Measurements from ENCODE around the gene EPB41L5. TPM values are rescaled to one million over a fixed set of nuclear protein-coding genes. Genes with fewer than 3 reads are reported as not detected.

Gene EPB41L5
- total and polyA plus RNA-seq, 2 experiments from 2014 or later: 31.1 to 41.7 TPM

GRCh38 chr2:120032297-120032696, 19.4 kb downstream of the EPB41L5 start:
- Histone ChIP-seq H3K4me1 (ENCODE audit: insufficient read depth) (peaks cover 9% of the 10 kb centered on the region), H2AFZ (no peak overlapping the region), H3K4me2 (no peak overlapping the region), H3K27ac (no peak overlapping the region), H3K9me3 (ENCODE audit: low read depth) (no peaks in the 10 kb centered on the region), H3K27me3 (no peaks in the 10 kb centered on the region), H3K4me3 (no peak overlapping the region), H4K20me1 (ENCODE audit: insufficient read depth, poor library complexity, severe bottlenecking) (peaks cover 27% of the 10 kb centered on the region), H3K9me2 (replicated peaks; ENCODE audit: insufficient read depth) (no peaks in the 10 kb centered on the region), H3K36me3 (replicated peaks; ENCODE audit: insufficient read depth, low read depth) (no peaks in the 10 kb centered on the region), H3K79me2 (peaks cover 100% of the 10 kb centered on the region)
- WGBS (ENCODE audit: low lambda C conversion rate, missing lambda C conversion rate): 83% methylated on average over 3 of the region's 3 CpGs
- no peak for DNase-seq (ENCODE audit: low spot score)
- TF ChIP-seq EZH2phosphoT487 (IDR thresholded peaks at IDR 0.05; ENCODE audit: low read depth, severe bottlenecking, unreplicated experiment): no peak
- TF ChIP-seq CTCF (IDR thresholded peaks at IDR 0.05; ENCODE audit: poor library complexity): no peak
- no peak for TF ChIP-seq EZH2 (IDR thresholded peaks at IDR 0.05; ENCODE audit: borderline replicate concordance)

- Histone ChIP-seq H3K4me3 (no peak overlapping the region), H3K4me1 (ENCODE audit: insufficient read depth) (peaks cover 9% of the 10 kb centered on the region), H2AFZ (no peak overlapping the region), H3K27ac (no peak overlapping the region), H3K9me2 (replicated peaks; ENCODE audit: insufficient read depth) (no peaks in the 10 kb centered on the region), H3K9me3 (ENCODE audit: low read depth) (no peaks in the 10 kb centered on the region), H4K20me1 (ENCODE audit: insufficient read depth, poor library complexity, severe bottlenecking) (peaks cover 27% of the 10 kb centered on the region), H3K79me2 (peaks cover 100% of the 10 kb centered on the region), H3K27me3 (no peaks in the 10 kb centered on the region), H3K36me3 (replicated peaks; ENCODE audit: insufficient read depth, low read depth) (no peaks in the 10 kb centered on the region), H3K4me2 (no peak overlapping the region)
- TF ChIP-seq CTCF (IDR thresholded peaks at IDR 0.05; ENCODE audit: poor library complexity): no peak
- TF ChIP-seq EZH2phosphoT487 (IDR thresholded peaks at IDR 0.05; ENCODE audit: low read depth, severe bottlenecking, unreplicated experiment): no peak
- TF ChIP-seq EZH2 (IDR thresholded peaks at IDR 0.05; ENCODE audit: borderline replicate concordance): no peak
- 78% methylated on average over 2 of the region's 2 CpGs for WGBS (ENCODE audit: low lambda C conversion rate, missing lambda C conversion rate)
- DNase-seq (ENCODE audit: low spot score): no peak
Observed at GRCh38 chr2:120034027-120034426, 21.1 kb downstream of the EPB41L5 start.

GRCh38 chr2:120034621-120035020, 21.7 kb downstream of the EPB41L5 start:
- WGBS (ENCODE audit: low lambda C conversion rate, missing lambda C conversion rate): 96% methylated on average over 4 of the region's 4 CpGs
- TF ChIP-seq EZH2 (IDR thresholded peaks at IDR 0.05; ENCODE audit: borderline replicate concordance) (no peak), CTCF (IDR thresholded peaks at IDR 0.05; ENCODE audit: poor library complexity) (no peak), EZH2phosphoT487 (IDR thresholded peaks at IDR 0.05; ENCODE audit: low read depth, severe bottlenecking, unreplicated experiment) (no peak)
- no peaks in the 10 kb centered on the region for H3K36me3 ChIP-seq (replicated peaks; ENCODE audit: insufficient read depth, low read depth)

GRCh38 chr2:120036145-120036544, 23.3 kb downstream of the EPB41L5 start:
- Histone ChIP-seq H4K20me1 (ENCODE audit: insufficient read depth, poor library complexity, severe bottlenecking) (peaks cover 24% of the 10 kb centered on the region), H3K9me3 (ENCODE audit: low read depth) (no peaks in the 10 kb centered on the region), H3K36me3 (replicated peaks; ENCODE audit: insufficient read depth, low read depth) (no peaks in the 10 kb centered on the region), H3K27ac (no peak overlapping the region), H3K27me3 (no peaks in the 10 kb centered on the region), H3K4me2 (no peak overlapping the region), H3K79me2 (peaks cover 93% of the 10 kb centered on the region), H3K4me1 (ENCODE audit: insufficient read depth) (peaks cover 9% of the 10 kb centered on the region), H2AFZ (no peak overlapping the region), H3K4me3 (no peak overlapping the region), H3K9me2 (replicated peaks; ENCODE audit: insufficient read depth) (no peaks in the 10 kb centered on the region)
- TF ChIP-seq EZH2 (IDR thresholded peaks at IDR 0.05; ENCODE audit: borderline replicate concordance) (no peak), CTCF (IDR thresholded peaks at IDR 0.05; ENCODE audit: poor library complexity) (no peak), EZH2phosphoT487 (IDR thresholded peaks at IDR 0.05; ENCODE audit: low read depth, severe bottlenecking, unreplicated experiment) (no peak)
- 94% methylated on average over 1 of the region's 1 CpG for WGBS (ENCODE audit: low lambda C conversion rate, missing lambda C conversion rate)
- no peak for DNase-seq (ENCODE audit: low spot score)

More at GRCh38 chr2:120034621-120035020, 21.7 kb downstream of the EPB41L5 start:
- no peak overlapping the region for H3K4me2 ChIP-seq
- peaks cover 9% of the 10 kb centered on the region for H3K4me1 ChIP-seq (ENCODE audit: insufficient read depth)
- no peak overlapping the region for H3K4me3 ChIP-seq
- peaks cover 27% of the 10 kb centered on the region for H4K20me1 ChIP-seq (ENCODE audit: insufficient read depth, poor library complexity, severe bottlenecking)
- H3K27ac ChIP-seq: no peak overlapping the region
- H3K79me2 ChIP-seq: peaks cover 98% of the 10 kb centered on the region
- no peaks in the 10 kb centered on the region for H3K9me3 ChIP-seq (ENCODE audit: low read depth)
- no peaks in the 10 kb centered on the region for H3K27me3 ChIP-seq
- H3K9me2 ChIP-seq (replicated peaks; ENCODE audit: insufficient read depth): no peaks in the 10 kb centered on the region
- no peak overlapping the region for H2AFZ ChIP-seq
- no peak for DNase-seq (ENCODE audit: low spot score)

Data from hepatocyte (in vitro differentiated cells).